Stimulated activated CD8-positive, alpha-beta memory T cell treated with anti-CD3 and anti-CD28 coated beads, Interleukin-2, amount 100 ng/mL, for 48 hours (primary cell): ENCODE results near the gene MLC1.
"Not testable (repeated sequence)": the region's sequence is repeated elsewhere in the genome, so short reads cannot be mapped to it uniquely, and the experiment has no call there.

Experiments
- DNase-seq, 2 donors: peaks; one replicate each; pipeline ENCODE4 v3.0.0-alpha.2; 2020; ENCODE audit warnings: low read depth in 2 of 2

The MLC1 gene

DNA sequence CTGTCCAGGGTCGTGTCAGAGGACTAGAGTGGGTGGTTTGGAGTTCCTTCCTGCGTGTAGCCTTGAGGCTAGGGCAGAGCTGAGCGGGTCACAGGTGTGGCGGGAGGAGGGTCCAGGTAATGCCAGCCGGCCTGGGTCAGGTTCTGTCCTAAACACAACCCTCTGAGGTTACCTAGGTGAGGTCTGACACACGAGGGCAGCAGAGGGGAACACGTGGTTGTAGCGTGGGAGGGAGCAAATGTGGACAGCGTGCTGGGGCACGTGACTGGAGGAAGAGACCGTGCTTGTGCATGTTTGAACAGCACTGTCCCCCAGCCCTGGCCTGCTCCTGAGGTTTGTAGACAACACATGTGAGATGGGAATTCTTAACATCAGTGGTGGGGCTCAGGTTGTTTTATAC, 17.7 kb upstream of the MLC1 start:
- no peak for DNase-seq

DNA sequence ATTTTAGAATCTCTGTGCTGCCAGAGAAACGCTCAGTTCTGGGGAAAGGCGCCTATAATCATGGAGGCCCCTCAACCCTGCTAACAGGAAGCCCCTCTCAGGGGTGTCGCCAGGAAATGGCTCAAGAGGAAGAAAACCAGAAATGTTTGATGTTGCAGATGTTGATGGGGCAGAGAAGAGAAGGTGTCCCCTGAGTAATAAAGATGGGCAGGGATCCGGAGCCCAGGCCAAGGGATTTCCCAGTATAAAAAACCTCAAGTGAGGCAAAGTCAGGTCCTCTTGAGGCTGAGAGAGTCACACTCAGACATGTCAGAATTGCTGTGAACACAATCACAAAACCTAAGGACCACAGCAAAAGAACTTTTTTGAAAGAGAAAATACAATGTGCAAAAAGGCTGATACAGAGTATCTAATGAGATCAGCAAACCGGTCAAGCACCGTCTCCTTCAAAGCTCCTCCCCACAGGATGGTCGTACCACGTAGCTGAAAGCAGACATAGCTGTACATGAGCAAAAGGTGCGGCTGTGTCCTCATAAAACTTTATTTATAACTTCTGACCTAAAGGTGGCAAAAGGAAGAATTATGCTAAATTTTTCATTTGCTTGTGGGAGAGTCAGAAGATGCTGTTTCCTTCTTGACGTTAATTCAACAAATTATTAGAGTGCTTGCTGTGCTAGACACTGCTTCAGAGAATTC, 16.8 kb upstream of the MLC1 start:
- DNase-seq = no peak

DNA sequence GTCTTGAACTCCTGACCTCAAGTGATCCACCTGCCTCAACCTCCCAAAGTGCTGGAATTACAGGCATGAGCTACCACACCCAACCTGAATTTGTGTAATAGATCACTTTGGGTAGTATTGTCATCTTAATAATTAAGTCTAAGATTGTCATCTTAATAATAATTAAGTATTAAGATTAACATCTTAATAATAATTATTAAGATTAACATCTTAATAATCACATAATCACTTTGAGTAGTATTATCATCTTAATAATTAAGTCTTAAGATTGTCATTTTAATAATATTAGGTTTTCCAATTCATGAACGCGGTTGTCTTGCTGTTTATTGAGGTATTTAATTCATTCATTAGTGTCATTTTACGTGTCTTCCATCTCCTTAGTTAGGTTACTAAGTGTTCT, 12.8 kb upstream of the MLC1 start:
- no peak for DNase-seq

DNA sequence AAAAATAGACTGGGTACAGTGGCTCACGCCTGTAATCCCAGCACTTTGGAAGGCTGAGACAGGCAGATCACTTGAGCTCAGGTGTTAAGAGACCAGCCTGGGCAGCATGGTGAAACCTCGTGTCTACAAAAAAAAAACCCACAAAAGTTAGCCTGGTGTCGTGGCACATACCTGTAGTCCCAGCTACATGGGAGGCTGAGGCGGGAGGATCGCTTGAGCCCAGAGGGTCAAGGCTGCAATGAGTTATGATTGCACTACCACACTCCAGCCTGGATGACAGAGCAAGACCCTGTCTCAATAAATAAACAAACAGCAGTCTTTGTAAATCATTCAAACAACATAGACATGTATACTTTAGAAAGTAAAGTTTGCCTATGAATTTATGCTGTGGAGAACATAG, 7.1 kb upstream of the MLC1 start:
- DNase-seq = no peak

DNA sequence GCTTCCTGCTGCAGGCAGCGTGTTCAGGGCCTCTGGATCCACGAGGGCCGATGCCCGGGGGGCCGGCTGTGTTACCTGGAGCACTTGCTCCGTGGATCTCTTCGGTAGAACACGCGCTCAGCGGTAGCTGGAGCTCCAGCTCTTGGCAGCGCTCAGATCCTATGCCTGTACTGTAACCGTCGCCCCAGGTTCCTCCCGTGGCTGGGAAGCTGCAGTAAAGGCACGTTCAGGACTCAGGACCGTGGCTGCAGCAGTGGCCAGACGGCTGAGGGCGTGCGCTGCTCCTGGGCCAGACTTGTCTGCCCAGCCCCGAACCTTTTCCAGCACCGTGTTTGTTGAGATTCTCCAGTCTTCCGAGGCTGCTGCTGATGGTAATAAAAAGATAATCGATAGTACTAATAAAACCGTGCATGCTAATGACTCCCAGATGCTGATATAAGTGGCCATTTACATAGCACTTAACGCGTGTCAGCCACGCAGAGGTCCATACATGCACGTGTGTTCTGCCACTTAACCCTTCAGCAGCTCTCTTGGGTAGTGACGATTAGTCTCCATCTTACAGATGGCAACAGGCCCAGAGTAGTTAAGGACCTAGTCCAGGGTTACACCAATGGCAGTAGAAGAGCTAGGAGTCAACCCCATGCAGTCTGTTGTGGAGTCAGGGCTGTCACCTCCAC, 6.0 kb upstream of the MLC1 start:
- DNase-seq = no peak

DNA sequence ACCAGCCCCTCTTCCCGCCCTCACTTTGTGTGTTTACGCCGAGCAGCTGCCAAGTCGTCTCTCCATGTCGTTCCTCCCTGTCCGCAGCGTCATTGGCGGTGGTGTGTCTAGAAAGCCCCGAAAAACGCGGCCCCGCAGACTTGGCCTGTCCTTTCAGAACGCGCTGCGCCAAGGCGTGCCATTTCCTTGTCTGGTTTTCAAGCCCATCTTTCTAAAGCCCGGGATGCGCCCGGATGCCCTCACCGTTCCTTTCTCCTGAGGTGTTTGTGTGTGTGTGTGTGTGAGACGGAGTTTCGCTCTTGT, 5.1 kb upstream of the MLC1 start:
- no peak for DNase-seq

DNA sequence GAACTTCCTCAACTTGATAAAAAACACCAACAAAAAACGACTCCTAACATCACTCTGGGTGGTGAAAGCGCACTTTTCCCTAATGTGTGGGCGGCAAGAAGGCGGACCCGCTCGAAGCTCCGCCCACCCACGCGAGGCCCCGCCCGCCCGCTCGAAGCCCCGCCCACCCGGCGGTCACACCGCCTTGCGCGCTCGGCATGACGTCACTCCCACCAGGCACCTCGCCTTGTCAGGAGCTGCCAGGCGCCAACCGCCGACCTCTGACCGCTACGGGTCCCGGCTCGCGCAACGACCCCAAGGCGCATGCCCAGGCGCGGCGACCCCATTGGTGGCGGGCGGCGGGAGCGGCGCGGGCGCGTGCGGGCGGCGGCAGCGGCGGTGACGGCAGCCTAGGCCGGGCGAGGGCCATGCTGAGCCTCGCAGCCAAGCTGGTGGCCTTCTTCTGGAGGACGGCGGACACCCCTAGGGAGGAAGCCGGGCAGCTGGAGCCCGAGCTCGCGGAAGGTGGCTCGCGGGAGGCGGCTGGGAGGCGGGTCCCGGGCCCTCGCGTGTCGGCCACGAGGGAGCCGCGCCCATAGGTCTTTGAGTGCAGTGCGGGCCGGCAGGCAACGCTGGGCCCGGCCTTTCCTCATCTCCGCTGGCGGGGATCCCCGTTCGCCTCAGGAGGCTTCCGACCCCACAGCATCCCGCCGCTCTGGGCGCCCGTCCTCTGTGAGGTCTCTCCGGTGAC, 4.6 kb upstream of the MLC1 start, which contains the start of gene MOV10L1:
Gene MOV10L1, plus strand, starts transcription at position 325 of the 730 bp plus-strand sequence. Its CDS starts 83 bp downstream, at position 408.
- DNase-seq = no peak

DNA sequence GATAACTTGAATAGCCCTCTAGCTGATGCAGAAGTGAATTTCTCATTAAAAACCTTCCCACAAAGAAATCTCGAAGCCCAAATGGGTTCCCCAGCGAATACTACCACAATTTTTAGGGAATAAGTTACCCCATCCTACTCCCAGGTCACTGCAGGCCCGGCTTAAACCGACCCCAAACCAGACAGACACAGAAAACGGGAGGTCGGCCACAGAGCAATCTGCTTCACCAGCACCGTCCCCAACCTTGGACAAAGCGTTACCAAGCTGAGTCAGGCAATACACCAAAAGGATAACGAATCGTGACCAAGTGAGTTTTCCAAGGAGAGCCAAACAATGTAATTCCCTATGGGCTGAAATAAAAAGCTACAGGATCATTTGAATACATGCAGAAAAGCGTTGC, 4.0 kb upstream of the MLC1 start:
- DNase-seq = no peak

DNA sequence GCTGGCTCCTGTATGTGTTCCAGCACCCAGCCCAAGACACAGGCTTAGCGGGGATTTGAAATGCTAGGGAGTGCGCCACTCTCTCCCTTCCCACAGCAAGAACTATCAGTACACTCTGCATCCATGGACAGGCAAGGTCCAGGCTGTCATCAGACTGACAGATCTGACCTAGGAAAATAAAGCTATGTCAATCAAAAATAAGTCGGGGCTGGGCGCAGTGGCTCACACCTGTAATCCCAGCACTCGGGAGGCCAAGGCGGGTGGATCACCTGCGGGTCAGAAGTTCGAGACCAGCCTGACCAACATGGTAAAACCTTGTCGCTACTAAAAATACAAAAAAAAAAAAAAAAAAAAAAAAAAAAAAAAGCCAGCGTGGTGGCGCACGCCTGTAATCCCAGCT, 2.9 kb upstream of the MLC1 start:
- DNase-seq = no peak

DNA sequence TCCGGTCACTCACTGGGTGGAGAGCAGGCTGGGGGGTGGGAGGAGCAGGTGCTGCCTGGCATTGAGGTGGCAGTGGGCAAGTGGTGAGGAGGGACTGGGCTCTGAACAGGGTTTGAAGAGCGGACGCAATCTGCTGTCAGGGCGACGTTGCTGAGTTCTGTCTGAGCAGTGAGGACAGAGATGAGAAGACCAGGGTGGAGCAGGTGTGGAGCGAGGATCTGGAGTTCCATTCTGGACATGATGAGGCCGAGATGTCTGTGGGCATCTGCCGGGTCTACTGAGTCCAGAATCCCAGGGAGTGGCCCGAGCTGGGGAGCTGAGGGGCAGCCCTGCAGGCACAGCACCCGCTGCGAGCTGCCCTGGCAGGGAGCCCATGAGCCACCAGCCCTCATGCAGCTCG, 2.4 kb upstream of the MLC1 start:
- no peak for DNase-seq

DNA sequence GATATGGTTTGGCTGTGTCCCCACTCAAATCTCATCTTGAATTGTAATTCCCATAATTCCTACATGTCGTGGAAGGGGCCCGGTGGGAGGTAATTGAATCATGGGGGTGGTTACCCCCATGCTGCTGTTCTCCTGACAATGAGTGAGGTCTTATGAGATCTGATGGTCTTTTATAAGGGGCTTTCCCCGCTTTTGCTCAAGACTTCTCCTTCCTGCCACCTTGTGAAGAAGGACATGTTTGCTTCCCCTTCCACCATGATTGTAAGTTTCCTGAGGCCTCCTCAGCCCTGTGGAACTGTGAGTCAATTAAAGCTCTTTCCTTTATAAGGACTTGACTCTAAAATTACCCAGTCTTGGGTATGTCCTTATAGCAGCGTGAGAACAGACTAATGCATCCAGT, 1.7 kb upstream of the MLC1 start:
- DNase-seq = not testable (repeated sequence)

DNA sequence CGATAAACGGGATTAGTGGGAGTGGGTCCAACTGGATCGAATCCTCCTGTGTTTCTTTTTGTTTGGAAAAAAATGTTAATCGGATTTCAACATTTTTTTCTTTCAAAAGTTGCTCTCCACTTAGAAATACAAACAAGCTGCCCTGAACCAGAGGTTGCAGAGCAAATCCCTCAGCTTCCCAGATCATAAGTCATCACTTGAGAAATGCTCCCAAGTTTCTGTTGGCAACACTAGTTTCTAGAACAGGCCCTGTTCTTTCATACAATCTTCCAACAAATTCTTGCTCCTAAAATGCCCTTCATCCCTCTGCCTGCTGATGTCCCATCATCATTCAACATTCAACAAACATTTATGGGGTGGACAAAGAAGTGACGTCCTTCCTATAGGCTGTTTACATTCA, 1.3 kb upstream of the MLC1 start:
- DNase-seq = no peak

DNA sequence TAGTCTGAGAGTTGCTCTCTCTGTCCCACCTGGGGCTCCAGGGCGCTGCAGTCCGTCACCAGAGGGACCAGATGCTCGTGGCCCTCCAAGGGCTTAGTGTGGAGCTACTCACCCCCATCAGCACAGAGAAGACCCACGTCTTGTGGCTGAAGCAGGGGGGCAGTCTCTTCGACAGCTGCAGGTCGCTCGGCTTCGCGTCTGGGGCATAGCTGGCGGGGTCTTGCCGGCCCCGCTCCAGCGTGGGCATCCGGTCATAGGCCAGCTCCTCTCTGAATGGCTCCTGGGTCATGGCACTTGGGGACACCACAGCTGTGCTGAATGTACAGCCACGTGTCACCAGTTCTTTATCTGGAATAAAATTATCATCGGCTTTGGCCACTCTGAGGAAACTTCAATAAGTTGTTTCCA, 608 bp downstream of the MLC1 start:
- DNase-seq = no peak

DNA sequence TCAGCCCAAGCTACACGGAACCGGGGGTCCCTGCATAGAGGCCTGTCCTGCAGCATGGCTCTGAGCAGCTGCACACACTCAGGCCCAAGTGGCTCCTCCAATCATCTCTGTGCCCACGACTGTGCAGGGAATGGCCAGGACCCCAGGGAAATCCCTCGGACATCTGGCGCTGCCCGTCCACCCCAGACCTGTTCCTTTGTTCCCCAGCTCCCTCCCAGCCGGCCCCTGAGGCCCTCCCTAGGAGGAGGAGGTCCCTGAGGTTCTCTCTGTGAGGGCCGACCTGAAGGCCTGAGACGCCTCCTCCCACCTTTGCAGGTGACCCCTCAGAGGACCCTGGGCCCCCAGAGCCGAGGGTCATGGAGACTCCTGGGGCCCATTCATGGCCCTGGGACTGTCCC, 1.1 kb downstream of the MLC1 start:
- DNase-seq = no peak

DNA sequence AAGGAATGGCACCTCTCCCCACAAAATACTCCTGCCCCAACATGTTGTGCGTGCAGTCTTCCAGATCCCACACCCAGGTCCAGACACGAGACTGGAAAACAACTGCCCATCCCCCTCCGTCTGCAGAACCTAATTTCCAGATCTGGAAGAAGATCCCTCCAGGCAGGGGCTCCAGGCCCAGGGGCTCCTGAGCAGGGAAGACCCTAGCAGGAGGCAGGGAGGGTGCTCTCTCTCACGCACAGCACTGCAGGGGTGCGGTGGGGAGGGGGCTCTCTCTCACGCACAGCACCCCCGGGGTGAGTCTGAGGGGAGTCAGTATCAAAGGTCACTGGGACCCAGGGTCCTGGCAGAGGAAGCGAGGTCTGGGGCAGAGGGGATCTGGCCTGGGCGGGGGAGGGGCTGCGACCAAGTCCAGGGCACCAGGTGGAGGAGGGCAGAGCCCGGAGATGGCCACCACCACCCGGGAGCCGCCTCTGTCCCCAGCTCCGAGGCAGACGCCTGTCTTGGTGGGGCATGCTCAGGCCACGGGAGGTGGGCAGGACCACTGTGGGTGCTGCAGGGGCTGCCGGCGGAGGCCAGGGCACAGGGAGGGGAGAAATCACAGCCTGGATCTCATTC, 1.7 kb downstream of the MLC1 start:
- no peak for DNase-seq

DNA sequence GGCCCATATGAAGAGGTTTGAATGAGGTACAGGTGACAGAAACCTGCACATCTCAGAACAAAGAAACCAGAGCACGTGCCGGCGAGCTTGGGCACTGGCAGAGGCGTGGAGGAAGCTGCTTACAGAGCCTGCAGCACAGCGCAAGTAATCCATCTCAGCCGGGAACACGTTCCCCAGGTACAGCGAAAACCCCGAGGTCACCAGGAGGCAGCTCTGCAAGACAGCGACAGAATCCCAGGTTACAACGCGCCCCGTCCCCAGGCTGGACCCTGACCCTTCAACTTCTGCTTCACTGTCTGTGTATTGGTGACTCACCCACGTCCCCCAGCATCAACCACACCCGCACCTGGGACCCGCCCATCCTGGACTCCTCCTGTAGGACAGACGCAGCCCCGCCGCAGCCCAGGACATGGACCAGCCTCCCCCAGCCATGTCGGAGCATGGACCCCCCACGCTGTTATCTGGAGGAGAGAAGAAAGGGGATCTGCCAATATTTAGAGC, 2.2 kb downstream of the MLC1 start:
- no peak for DNase-seq

DNA sequence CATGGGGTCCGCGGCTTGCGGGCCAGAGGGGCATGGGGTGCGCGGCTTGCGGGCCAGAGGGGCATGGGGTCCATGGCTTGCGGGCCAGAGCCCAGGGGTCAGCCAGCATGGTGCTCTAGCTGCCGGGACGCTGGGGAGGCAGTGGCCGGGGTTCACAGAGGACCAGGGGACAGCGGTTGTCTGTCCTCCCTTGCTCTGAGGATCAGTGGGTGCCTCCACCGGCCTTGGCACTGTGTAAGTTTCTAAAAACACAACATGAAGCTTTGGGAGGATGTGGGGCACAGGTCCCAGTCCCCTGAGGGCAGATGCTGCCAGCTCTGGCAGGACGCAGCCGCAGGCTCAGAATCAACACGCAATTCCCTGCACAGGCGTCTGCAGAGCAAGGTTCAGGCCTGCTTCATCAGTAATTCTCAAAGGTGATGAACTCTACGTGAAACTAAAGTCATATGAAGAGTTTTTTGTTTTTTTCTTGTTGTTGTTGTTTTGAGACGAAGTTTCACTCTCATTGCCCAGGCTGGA, 3.0 kb downstream of the MLC1 start:
- no peak for DNase-seq

DNA sequence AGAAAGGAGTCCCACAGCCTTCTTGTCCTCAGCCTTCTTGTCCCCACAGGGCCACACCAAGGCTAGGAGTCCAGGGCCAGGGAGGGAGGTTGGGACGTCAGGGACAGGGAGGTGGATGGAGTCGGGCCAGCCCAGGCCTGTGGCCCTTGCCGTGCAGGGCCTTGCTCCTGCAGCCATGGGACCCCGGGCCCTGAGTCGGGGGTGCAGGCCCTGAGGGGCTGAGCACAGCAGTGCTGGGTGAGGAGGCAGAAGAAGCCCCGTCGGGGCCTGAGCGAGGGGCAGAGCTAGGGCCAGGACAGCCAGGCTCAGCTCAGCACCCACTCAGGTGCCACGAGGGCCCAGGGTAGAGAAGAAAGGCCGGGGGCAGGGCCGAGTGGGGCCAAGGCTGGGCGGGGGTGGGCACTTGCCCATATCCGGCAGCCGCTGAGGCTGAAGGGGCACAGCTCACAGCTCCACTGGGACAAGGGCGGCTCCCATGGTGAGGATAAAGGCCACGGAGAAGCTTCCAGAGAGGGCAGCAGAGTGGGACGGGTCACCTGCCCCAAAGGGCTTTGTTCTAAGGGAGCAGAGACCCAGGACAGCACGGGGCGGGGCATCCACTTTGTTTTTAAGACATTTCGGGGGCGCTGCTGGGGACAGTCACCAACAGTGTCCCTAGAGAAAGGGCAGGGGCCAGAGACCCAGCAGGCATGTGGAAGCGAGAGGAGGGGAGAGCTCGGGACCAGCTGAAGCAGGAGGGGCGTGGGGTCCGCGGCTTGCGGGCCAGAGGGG, 3.6 kb downstream of the MLC1 start:
- DNase-seq = no peak

DNA sequence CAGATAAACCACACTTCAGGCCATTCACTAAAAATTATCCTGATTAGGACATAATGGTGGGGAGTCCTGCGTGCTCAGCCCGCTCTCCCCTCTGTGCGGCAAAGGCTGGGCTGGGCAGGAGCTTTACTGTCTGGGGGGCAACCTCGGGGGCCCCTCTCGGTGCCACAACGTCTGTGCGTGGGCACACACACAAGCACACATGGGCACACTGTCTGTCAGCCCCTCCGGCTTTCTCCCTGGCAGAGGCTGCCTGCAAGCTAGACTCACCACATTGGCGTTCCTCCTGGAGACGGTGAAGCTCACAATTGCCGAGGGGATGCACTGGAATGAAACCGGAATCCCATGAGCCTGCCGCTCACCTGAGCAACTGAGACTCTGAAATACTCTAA, 5.2 kb downstream of the MLC1 start:
- DNase-seq = no peak

DNA sequence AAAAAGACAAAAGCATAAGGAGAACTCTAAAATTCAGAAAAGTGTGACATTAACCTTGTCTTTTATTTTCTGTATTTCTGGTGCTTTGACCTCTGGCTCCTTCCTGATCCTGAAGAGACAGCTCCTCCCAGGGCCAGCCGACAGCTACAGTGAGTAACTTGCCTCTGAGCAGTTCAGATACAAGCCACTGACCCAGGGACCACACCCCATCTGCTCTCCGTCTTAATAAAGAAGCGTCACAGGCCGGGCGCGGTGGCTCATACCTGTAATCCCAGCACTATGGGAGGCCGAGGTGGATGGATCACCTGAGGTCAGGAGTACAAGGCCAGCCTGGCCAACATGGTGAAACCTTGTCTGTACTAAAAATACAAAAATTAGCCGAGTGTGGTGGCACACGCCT, 6.5 kb downstream of the MLC1 start:
- no peak for DNase-seq

DNA sequence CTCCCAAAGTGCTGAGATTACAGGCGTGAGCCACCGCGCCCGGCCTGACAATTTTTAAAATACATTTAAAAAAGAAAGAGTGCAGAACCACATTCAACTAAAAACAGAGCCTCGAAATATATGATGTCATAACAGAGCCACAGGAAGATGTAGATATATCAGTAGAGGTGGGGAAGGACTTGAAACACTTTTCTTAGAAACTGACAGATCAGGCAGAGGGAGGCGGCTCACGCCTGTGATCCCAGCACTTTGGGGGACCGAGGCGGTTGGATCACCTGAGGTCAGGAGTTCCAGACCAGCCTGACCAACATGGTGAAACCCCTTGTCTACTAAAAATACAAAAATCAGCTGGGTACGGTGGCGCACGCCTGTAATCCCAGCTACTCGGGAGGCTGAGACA, 7.0 kb downstream of the MLC1 start:
- no peak for DNase-seq
